HepG2 (cell line): ENCODE data around the gene VPS11. TPM values are rescaled to one million over a fixed set of nuclear protein-coding genes. Genes with fewer than 3 reads are reported as not detected.

Experiments
- ARNTL ChIP-seq: sonication (generic); formaldehyde crosslinking; IDR thresholded peaks from 2 replicates; pipeline ENCODE4 v1.4.0; 2020; ENCODE audit warnings: mild to moderate bottlenecking, missing genetic modification reagents
- CBX5 ChIP-seq: sonication (generic); formaldehyde crosslinking; IDR thresholded peaks from 2 replicates; pipeline ENCODE4 v1.4.0; 2020; ENCODE audit warnings: missing genetic modification reagents, borderline replicate concordance
- GLI4 ChIP-seq: sonication (generic); formaldehyde crosslinking; IDR thresholded peaks from 2 replicates; pipeline ENCODE4 v1.5.1; 2020; ENCODE audit warnings: missing genetic modification reagents, mild to moderate bottlenecking, moderate library complexity, borderline replicate concordance
- KDM2A ChIP-seq: sonication (generic); formaldehyde crosslinking; IDR thresholded peaks from 2 replicates; pipeline ENCODE4 v1.4.0; 2020; ENCODE audit warnings: low read depth, missing genetic modification reagents, borderline replicate concordance
- KIAA2018 ChIP-seq: sonication (generic); formaldehyde crosslinking; IDR thresholded peaks from 2 replicates; pipeline ENCODE4 v1.5.0; 2020; ENCODE audit warnings: mild to moderate bottlenecking, missing genetic modification reagents, borderline replicate concordance
- MTA1 ChIP-seq: sonication (generic); formaldehyde crosslinking; IDR thresholded peaks from 2 replicates; pipeline ENCODE4 v1.4.0; 2020; ENCODE audit warnings: missing genetic modification reagents, mild to moderate bottlenecking, borderline replicate concordance
- POLR2A ChIP-seq, 2 experiments: IDR thresholded peaks; 2 replicates each; pipeline ENCODE4 v1.6.1; 2011; ENCODE audit warnings: low read depth in 2 of 2, low read length in 2 of 2, mild to moderate bottlenecking in 1 of 2, moderate library complexity in 1 of 2; ENCODE audit not compliant: insufficient read depth in 1 of 2
- RNF219 ChIP-seq: sonication (generic); formaldehyde crosslinking; IDR thresholded peaks from 2 replicates; pipeline ENCODE4 v1.5.0; 2020; ENCODE audit warnings: mild to moderate bottlenecking, missing genetic modification reagents
- SALL1 ChIP-seq: sonication (generic); formaldehyde crosslinking; IDR thresholded peaks from 2 replicates; pipeline ENCODE4 v1.8.0; 2022; ENCODE audit warnings: mild to moderate bottlenecking, missing genetic modification reagents
- SCMH1 ChIP-seq: sonication (generic); formaldehyde crosslinking; IDR thresholded peaks from 2 replicates; pipeline ENCODE4 v1.9.0; 2021; ENCODE audit warnings: missing genetic modification reagents, mild to moderate bottlenecking, borderline replicate concordance
- SMAD1 ChIP-seq: sonication (generic); formaldehyde crosslinking; IDR thresholded peaks from 2 replicates; pipeline ENCODE4 v1.4.0; 2020; ENCODE audit warnings: missing genetic modification reagents, low read depth, mild to moderate bottlenecking, borderline replicate concordance
- SP140L ChIP-seq: sonication (generic); formaldehyde crosslinking; IDR thresholded peaks from 2 replicates; pipeline ENCODE4 v1.4.0; 2020; ENCODE audit warnings: missing genetic modification reagents, borderline replicate concordance
- TMF1 ChIP-seq: sonication (generic); formaldehyde crosslinking; IDR thresholded peaks from 2 replicates; pipeline ENCODE4 v1.8.1; 2022; ENCODE audit warnings: low read depth, missing genetic modification reagents
- ZFP90 ChIP-seq: sonication (generic); formaldehyde crosslinking; IDR thresholded peaks from 2 replicates; pipeline ENCODE4 v1.8.0; 2022; ENCODE audit warnings: missing genetic modification reagents, mild to moderate bottlenecking, inconsistent platforms, borderline replicate concordance
- ZNF232 ChIP-seq: sonication (generic); formaldehyde crosslinking; IDR thresholded peaks from 2 replicates; pipeline ENCODE4 v1.4.0; 2020; ENCODE audit warnings: missing genetic modification reagents, borderline replicate concordance
- ZNF282 ChIP-seq: fragments of 450-650 bp; IDR thresholded peaks from 2 replicates; pipeline ENCODE4 v1.6.1; 2018; ENCODE audit not compliant: partially characterized antibody
- ZNF790 ChIP-seq: sonication (generic); formaldehyde crosslinking; IDR thresholded peaks from 2 replicates; pipeline ENCODE4 v1.8.0; 2022; ENCODE audit warnings: missing genetic modification reagents, mild to moderate bottlenecking, borderline replicate concordance
- polyA plus RNA-seq, 8 experiments: library from polyadenylated mRNA; depleted of rRNA in 3 of 8; stranded (reverse) in 7 of 8; unstranded in 1 of 8; fragments of >200 nt; fragmentation: Illumina TruSeq in 4 of 8; extraction: Trizol in 4 of 8; gene quantifications; 2 replicates each; pipeline versions ENCODE4 v1.2.1 to v1.2.3, GENCODE V29; 2011 to 2016; ENCODE audit warnings: low read depth in 4 of 8, missing spikeins in 1 of 8, mixed read lengths in 1 of 8; ENCODE audit not compliant: insufficient read depth in 1 of 8
- total RNA-seq, 5 experiments: library from RNA; depleted of rRNA; stranded (reverse); fragments of >200 nt; fragmentation: Illumina TruSeq; extraction: Trizol; gene quantifications; 2 replicates each; pipeline ENCODE4 v1.2.3, GENCODE V29; 2016; ENCODE audit warnings: low read depth in 1 of 5

The VPS11 gene
- total and polyA plus RNA-seq, 2 of the 13 experiments (the other 11 are each of a cell fraction or from before 2014, with no cell fraction given), result 13.7 to 21.6 TPM

- TF ChIP-seq SMAD1 (CRISPR knock-in tag) (no peak), CBX5 (CRISPR knock-in tag) (0 out of 2 replicates have a peak, but pooled peaks have one; percentile 37), SCMH1 (CRISPR knock-in tag) (no peak), ZNF282 (no peak), POLR2A (IDR thresholded peaks at IDR 0.05; ENCODE audit: insufficient read depth in 1 of 2, low read depth in 2 of 2, low read length in 2 of 2) (peak in 1 of 2 experiments; percentile 48; a peak in 2 of 4 replicates), ZNF790 (0 out of 2 replicates have a peak, but pooled peaks have one; percentile 27), RNF219 (CRISPR knock-in tag) (no peak), MTA1 (CRISPR knock-in tag) (peak; percentile 38; the same call in 1 of the 2 replicates), GLI4 (0 out of 2 replicates have a peak, but pooled peaks have one; percentile 33), ZFP90 (CRISPR knock-in tag) (0 out of 2 replicates have a peak, but pooled peaks have one; percentile 14), ZNF232 (CRISPR knock-in tag) (0 out of 2 replicates have a peak, but pooled peaks have one; percentile 31), KDM2A (0 out of 2 replicates have a peak, but pooled peaks have one; percentile 1), TMF1 (CRISPR knock-in tag) (0 out of 2 replicates have a peak, but pooled peaks have one; percentile 64), KIAA2018 (no peak), ARNTL (CRISPR knock-in tag) (no peak), SP140L (CRISPR knock-in tag) (no peak), SALL1 (CRISPR knock-in tag) (peak; percentile 7; the same call in 1 of the 2 replicates)
Measured at GRCh38 chr11:119100994-119101758, 33.6 kb downstream of the VPS11 start (continued).
